PFSK-1 (cell line): Measurements from ENCODE around the gene CHST5.

Source experiments
- FOXP2 ChIP-seq: optimal IDR thresholded peaks from 2 replicates; pipeline ENCODE3; 2011; ENCODE audit warnings: borderline replicate concordance, control low read depth, inconsistent platforms; ENCODE audit not compliant: insufficient read depth; ENCODE audit errors: extremely low read length, extremely low read depth
- POLR2AphosphoS5 ChIP-seq: IDR thresholded peaks from 2 replicates; pipeline ENCODE4 v1.6.1; 2012; ENCODE audit warnings: low read depth, mild to moderate bottlenecking, control low read depth, low read length, moderate library complexity
- SIN3A ChIP-seq: IDR thresholded peaks from 2 replicates; pipeline ENCODE4 v1.6.1; 2012; ENCODE audit warnings: mild to moderate bottlenecking, low read length, moderate library complexity, borderline replicate concordance; ENCODE audit not compliant: insufficient read depth
- TAF1 ChIP-seq: IDR thresholded peaks from 2 replicates; pipeline ENCODE4 v1.6.1; 2012; ENCODE audit warnings: low read length, control low read depth, borderline replicate concordance; ENCODE audit not compliant: insufficient read depth
- TF ChIP-seq, protein P1 (sequence below), 2 experiments: IDR thresholded peaks; 2 replicates each; pipeline versions ENCODE4 v1.6.1 to v1.8.0; 2011 to 2012; ENCODE audit warnings: low read depth in 2 of 2, low read length in 2 of 2, control low read depth in 1 of 2, inconsistent platforms in 1 of 2, mild to moderate bottlenecking in 1 of 2, moderate library complexity in 1 of 2; ENCODE audit not compliant: insufficient read depth in 1 of 2

CHST5 gene

DNA sequence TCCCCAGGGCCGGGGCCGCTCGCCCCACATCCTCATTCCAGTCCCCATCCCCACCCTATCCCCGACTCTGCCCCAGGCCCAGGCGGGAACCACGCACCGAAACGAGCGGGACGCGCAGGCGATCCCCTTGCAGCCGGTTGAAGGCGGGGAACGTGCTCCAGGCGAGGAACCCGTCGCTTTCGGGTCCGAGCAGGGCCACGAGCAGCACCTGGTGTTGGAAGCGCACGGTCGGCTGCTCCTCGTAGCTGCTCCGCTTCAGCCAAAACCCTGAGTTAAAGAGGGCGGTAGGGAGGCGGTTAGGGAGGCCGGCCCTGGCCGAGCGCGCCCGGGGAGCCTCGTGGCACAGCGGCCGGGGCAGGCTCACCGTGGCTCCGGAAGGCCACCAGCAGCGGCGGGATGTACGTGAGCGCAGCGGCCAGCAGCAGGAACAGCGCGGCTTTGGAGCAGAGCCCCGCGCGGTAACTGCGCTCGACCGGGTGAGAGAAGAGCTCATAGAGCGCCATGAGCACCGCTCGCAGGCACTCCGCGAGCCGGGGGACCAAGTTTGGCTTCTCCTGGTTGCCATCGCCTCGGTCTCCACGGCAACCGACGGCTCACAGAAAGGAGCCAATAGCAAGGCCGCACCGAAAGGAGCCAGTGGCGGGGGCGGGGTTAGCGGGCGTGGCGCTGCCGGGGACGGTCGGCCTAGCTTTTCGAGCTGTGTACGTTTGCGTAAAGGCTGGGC lies 20.0 kb upstream of the CHST5 start, which contains the start of gene TMEM231:
Gene TMEM231 (minus strand): TSS at position 546 of the 724 bp plus-strand sequence. CDS start 43 bp downstream, at position 503.
- TF ChIP-seq POLR2AphosphoS5 (no peak), SIN3A (peak; percentile 38; the same call in 1 of the 2 replicates)

DNA sequence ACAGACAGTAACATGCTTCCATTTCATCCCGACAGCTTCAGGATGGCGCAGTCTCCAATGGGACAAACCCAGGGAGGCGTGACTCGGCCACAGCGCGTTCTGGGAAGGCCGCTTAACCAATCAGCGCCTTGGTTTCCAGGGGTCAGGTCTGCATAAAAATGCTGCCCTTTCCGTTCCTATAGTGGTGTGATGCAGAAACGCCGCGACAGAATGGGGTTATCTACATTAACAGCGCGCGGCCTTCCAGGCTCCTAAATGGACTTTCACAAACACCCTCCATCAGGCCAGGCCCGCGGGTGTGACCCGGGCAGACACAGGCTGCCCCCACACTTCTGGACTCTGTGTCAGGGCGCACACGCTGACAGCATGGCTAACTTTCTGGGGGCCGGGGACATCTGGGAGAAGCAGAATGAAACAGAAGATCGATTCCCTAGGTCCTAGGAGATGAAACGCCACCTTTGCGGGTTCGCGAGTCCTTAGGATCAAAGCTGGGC lies 19.4 kb upstream of the CHST5 start:
- TF ChIP-seq, protein P1, sequence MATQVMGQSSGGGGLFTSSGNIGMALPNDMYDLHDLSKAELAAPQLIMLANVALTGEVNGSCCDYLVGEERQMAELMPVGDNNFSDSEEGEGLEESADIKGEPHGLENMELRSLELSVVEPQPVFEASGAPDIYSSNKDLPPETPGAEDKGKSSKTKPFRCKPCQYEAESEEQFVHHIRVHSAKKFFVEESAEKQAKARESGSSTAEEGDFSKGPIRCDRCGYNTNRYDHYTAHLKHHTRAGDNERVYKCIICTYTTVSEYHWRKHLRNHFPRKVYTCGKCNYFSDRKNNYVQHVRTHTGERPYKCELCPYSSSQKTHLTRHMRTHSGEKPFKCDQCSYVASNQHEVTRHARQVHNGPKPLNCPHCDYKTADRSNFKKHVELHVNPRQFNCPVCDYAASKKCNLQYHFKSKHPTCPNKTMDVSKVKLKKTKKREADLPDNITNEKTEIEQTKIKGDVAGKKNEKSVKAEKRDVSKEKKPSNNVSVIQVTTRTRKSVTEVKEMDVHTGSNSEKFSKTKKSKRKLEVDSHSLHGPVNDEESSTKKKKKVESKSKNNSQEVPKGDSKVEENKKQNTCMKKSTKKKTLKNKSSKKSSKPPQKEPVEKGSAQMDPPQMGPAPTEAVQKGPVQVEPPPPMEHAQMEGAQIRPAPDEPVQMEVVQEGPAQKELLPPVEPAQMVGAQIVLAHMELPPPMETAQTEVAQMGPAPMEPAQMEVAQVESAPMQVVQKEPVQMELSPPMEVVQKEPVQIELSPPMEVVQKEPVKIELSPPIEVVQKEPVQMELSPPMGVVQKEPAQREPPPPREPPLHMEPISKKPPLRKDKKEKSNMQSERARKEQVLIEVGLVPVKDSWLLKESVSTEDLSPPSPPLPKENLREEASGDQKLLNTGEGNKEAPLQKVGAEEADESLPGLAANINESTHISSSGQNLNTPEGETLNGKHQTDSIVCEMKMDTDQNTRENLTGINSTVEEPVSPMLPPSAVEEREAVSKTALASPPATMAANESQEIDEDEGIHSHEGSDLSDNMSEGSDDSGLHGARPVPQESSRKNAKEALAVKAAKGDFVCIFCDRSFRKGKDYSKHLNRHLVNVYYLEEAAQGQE (IDR thresholded peaks at IDR 0.05; ENCODE audit: insufficient read depth in 1 of 2, low read depth in 2 of 2, low read length in 2 of 2), result no peak
- no peak for TF ChIP-seq POLR2AphosphoS5
- no peak for TF ChIP-seq FOXP2
- no peak for TF ChIP-seq SIN3A
- TF ChIP-seq TAF1, result no peak

DNA sequence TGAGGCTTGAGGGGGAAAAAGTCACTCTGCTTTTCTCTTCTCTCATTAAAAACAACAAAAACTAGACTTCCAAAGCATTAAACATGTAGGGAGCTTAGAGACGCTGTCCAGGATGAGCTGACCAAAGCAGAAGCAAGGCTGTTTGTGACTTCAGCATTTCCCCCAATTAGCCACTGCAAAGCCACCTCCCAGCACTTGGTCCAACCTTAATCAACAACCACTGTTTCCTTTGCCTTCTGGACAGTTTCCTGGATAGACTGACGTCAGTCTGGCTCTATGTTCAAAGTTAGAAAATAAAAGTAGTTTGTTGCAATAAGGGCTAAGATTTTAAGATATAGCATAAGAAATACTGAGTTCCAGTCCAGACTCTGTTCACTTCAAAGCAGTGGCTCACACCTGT lies 17.0 kb upstream of the CHST5 start:
- no peak for TF ChIP-seq TAF1
- TF ChIP-seq, protein P1 (IDR thresholded peaks at IDR 0.05; ENCODE audit: insufficient read depth in 1 of 2, low read depth in 2 of 2, low read length in 2 of 2), result no peak
- no peak for TF ChIP-seq SIN3A
- TF ChIP-seq POLR2AphosphoS5, result no peak
- TF ChIP-seq FOXP2, result no peak

- no peak for TF ChIP-seq TAF1
- TF ChIP-seq FOXP2, result no peak
- TF ChIP-seq, protein P1 (IDR thresholded peaks at IDR 0.05; ENCODE audit: insufficient read depth in 1 of 2, low read depth in 2 of 2, low read length in 2 of 2), result no peak
- no peak for TF ChIP-seq POLR2AphosphoS5
- no peak for TF ChIP-seq SIN3A
These were observed 14.3 kb upstream of the CHST5 start for GRCh38 chr16:75550211-75550662.

DNA sequence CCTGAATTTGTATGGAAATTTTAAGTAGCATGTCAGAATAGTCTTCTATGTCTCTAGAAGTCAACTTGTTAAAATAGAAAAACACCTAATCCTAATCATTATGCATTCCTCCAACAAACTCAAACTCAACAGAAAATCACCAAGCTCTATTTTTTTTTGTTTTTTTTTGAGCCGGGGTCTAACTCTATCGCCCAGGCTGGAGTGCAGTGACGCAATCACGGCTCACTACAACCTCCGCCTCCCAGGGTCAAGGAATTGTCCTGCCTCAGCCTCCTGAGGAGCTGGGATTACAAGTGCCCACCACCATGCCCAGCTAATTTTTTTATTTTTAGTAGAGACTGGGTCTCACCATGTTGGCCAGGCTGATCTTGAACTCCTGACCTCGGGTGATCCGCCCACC lies 10.4 kb upstream of the CHST5 start:
- no peak for TF ChIP-seq FOXP2
- TF ChIP-seq, protein P1 (IDR thresholded peaks at IDR 0.05; ENCODE audit: insufficient read depth in 1 of 2, low read depth in 2 of 2, low read length in 2 of 2), result no peak
- no peak for TF ChIP-seq SIN3A
- no peak for TF ChIP-seq POLR2AphosphoS5
- TF ChIP-seq TAF1, result no peak
